Psoas muscle (tissue), 8 donors: ENCODE results near the gene NTRK3. TPM values are rescaled to one million over a fixed set of nuclear protein-coding genes. Genes with fewer than 3 reads are reported as not detected.

Source experiments
- ATAC-seq, 4 donors: fragments of 200-7000 bp; cut with Tn5 transposase; one replicate each; pipeline ENCODE4 v1.9.1; 2020; ENCODE audit warnings: moderate library complexity in 3 of 4, mild to moderate bottlenecking in 2 of 4
- DNase-seq, 2 donors: peaks; one replicate each; pipeline ENCODE4 v3.0.0-alpha.2; 2020
- H3K27ac ChIP-seq: fragments of 200-600 bp; one replicate; pipeline ENCODE4 v1.8.0; 2022
- H3K27me3 ChIP-seq, 3 donors: fragments of 200-600 bp in 1 of 3; one replicate each; pipeline versions ENCODE4 v1.6.1 to v1.8.0; 2013 to 2022; ENCODE audit warnings: low read length in 2 of 3, mild to moderate bottlenecking in 2 of 3, moderate library complexity in 1 of 3; ENCODE audit not compliant: insufficient read depth in 3 of 3
- H3K36me3 ChIP-seq, 2 donors: fragments of 200-600 bp in 1 of 2; one replicate each; pipeline versions ENCODE4 v1.6.1 to v1.8.0; 2013 to 2022; ENCODE audit warnings: low read depth in 1 of 2, mild to moderate bottlenecking in 1 of 2, moderate library complexity in 1 of 2; ENCODE audit not compliant: insufficient read depth in 1 of 2
- H3K4me1 ChIP-seq: fragments of 200-600 bp; one replicate; pipeline ENCODE4 v1.8.0; 2022
- H3K4me3 ChIP-seq: fragments of 200-600 bp; one replicate; pipeline ENCODE4 v1.8.0; 2022; ENCODE audit warnings: mild to moderate bottlenecking
- H3K9me3 ChIP-seq: fragments of 200-600 bp; one replicate; pipeline ENCODE4 v1.8.0; 2022
- WGBS, 3 donors: extraction: QIAGEN DNeasy Blood & Tissue Kit; methylation state at CpG; one replicate each; pipeline versions ENCODE4 v1.1.6 to v1.1.7; 2013; 5-methylcytosine and 5-hydroxymethylcytosine counted together
- intact Hi-C, 2 donors: fragments of 100-400 bp; cut with DNase I; formaldehyde crosslinking; loops; one replicate each; pipeline versions ENCODE4 v1.11.0 to v1.14.2; 2022
- polyA plus RNA-seq, 3 donors: library from polyadenylated mRNA; stranded (reverse); fragments of 200-250 nt; gene quantifications; one replicate each; pipeline ENCODE4 v1.2.3, GENCODE V29; 2013
- total RNA-seq, 4 donors: library from RNA; stranded (reverse); fragmentation: NEBNext Ultra II Directional in 2 of 4; extraction: Animal tissue kit (Norgen Biotek cat#: 25700) in 2 of 4; gene quantifications; one replicate each; pipeline versions ENCODE4 v1.2.1 to v1.2.4, GENCODE V29; 2021 to 2023
- TF ChIP-seq, protein P1 (sequence below): fragments of 200-600 bp; IDR thresholded peaks from one replicate; pipeline ENCODE4 v1.8.0; 2022; ENCODE audit warnings: antibody characterized with exemption
- donor health status: healthy with polysubstance abuse.
- donor health status: DM: no; HTN: no; CAD: no; lungs with moderate emphysema.
- donor health status: Bipolar disorder and iron deficiency.
- donor health status: healthy.
- donor health status: DM: yes; HTN: yes; CAD: no.
- donor health status: DM: no; HTN: no; CAD: no.
- donor health status: DM: no; HTN: no; CAD: no.
- donor health status: DM: yes; HTN: yes; CAD: no.

NTRK3 gene
- total and polyA plus RNA-seq, 7 donors: 0.17 to 1.7 (median 0.57) TPM

DNA sequence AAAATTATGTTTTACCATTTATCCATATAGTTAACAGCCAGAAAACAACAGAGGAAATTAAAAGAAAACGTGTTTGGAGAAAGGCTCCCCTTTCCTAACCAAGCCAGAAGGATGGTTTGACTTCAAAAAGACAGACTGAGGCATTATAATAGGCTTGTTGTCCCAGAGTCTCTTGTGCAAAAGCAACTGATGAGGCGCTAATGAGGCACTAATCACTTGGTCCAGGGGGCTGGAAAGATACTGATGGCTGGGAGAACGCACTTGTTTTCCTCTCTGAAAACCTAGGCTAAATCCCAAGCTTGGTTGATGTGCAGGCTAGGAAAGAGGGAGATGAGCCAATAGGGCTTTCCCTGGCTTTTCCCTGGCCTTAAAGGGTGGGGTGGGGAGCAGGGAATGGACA is 389.6 kb downstream of the NTRK3 start:
- DNase-seq (no peak), ATAC-seq (no peak)
- 19 to 39% (median 26%) methylated on average over 3 of the region's 3 CpGs for WGBS, 3 donors
- TF ChIP-seq, protein P1, sequence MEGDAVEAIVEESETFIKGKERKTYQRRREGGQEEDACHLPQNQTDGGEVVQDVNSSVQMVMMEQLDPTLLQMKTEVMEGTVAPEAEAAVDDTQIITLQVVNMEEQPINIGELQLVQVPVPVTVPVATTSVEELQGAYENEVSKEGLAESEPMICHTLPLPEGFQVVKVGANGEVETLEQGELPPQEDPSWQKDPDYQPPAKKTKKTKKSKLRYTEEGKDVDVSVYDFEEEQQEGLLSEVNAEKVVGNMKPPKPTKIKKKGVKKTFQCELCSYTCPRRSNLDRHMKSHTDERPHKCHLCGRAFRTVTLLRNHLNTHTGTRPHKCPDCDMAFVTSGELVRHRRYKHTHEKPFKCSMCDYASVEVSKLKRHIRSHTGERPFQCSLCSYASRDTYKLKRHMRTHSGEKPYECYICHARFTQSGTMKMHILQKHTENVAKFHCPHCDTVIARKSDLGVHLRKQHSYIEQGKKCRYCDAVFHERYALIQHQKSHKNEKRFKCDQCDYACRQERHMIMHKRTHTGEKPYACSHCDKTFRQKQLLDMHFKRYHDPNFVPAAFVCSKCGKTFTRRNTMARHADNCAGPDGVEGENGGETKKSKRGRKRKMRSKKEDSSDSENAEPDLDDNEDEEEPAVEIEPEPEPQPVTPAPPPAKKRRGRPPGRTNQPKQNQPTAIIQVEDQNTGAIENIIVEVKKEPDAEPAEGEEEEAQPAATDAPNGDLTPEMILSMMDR: no peak
- intact Hi-C loops: no loop called here
- H3K4me3 ChIP-seq: no peak overlapping the region
- no peaks in the 10 kb centered on the region for H3K36me3 ChIP-seq
- no peaks in the 10 kb centered on the region for H3K27me3 ChIP-seq
- no peaks in the 10 kb centered on the region for H3K4me1 ChIP-seq
- no peaks in the 10 kb centered on the region for H3K9me3 ChIP-seq
- no peak overlapping the region for H3K27ac ChIP-seq

DNA sequence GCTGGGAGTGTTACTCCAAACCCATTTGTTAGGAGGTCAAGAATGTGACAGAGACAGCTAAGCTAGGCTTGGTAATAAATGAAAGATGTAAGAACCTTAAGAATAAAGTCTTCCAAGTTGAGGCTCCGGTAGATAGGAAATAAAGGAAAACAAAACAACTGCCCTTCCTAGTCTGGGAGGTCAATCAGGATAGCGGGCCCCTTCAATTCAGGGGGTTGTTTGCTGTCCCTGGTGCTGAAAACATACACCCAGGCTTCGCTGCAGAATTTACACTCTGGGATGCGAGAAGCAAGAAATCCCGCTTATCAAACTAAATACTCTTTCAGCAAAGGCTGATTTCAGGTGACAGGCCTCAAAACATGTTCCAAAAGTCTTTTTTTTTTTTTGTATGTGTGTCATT is 393.4 kb downstream of the NTRK3 start:
- peaks cover 0 to 2% (median 0%) of the 10 kb centered on the region in 3 donors for H3K27me3 ChIP-seq
- H3K4me3 ChIP-seq: no peak overlapping the region
- no peak for ATAC-seq
- no peaks in the 10 kb centered on the region for H3K9me3 ChIP-seq
- no peaks in the 10 kb centered on the region for H3K36me3 ChIP-seq
- no peak for DNase-seq
- TF ChIP-seq, protein P1: no peak
- no peak overlapping the region for H3K27ac ChIP-seq
- WGBS, 3 donors: 34 to 36% (median 35%) methylated on average over 5 of the region's 5 CpGs
- intact Hi-C loops: no loop called here
- H3K4me1 ChIP-seq: no peaks in the 10 kb centered on the region

DNA sequence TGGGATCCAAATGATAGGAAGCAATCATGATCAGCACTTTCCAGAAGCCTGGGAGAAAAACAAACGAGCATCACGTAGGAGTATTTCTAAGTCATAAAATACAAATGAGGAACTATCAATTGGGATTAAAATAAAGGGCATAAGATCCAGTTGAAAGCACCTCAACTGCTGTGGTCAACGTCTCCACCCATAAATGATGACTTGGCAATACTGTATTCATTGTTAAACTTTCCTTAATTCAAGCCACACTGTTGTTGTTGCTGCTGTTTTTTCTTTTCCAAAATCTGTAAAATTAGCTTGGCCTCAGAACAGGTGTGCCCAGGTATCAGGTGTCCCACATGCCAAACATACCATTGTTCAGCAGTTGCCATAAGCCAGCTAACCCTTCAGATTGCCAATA is 395.8 kb downstream of the NTRK3 start:
- intact Hi-C loops: no loop called here
- ATAC-seq: no peak

DNA sequence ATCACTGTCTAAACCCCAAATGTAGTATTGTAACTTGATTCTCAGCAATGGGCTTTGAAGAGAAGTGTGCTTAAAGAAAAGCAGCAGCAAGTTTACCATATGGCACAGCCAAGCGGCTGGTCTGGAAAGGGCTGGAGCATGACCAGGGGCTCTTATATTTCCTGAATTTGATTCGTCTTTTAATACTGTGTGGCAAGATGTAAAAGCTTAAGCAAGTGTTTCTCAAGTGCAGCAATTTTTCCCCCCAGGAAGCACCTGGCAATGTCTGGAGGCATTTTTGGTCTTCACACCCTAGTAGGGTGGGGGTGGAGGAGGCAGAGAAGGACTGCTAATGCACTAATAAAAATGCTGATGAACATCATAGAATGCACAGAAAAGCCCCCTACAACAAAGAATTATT is 397.9 kb downstream of the NTRK3 start:
- Histone ChIP-seq H3K9me3 (no peaks in the 10 kb centered on the region), H3K27me3 (peaks cover 0 to 2% (median 0%) of the 10 kb centered on the region in 3 donors), H3K27ac (no peak overlapping the region), H3K4me1 (no peaks in the 10 kb centered on the region), H3K4me3 (no peak overlapping the region), H3K36me3 (no peaks in the 10 kb centered on the region)
- DNase-seq: no peak
- intact Hi-C loops: no loop called here
- WGBS, 3 donors: 27 to 36% (median 29%) methylated on average over 2 of the region's 2 CpGs
- ATAC-seq: no peak
- TF ChIP-seq, protein P1: no peak

More for the DNA sequence above, 395.8 kb downstream of the NTRK3 start:
- no peak overlapping the region for H3K27ac ChIP-seq
- H3K4me3 ChIP-seq: no peak overlapping the region
- TF ChIP-seq, protein P1: no peak
- peaks cover 0 to 2% (median 0%) of the 10 kb centered on the region in 3 donors for H3K27me3 ChIP-seq
- H3K9me3 ChIP-seq: no peaks in the 10 kb centered on the region
- 65 to 74% (median 66%) methylated on average over 3 of the region's 3 CpGs for WGBS, 3 donors
- H3K4me1 ChIP-seq: no peaks in the 10 kb centered on the region
- no peaks in the 10 kb centered on the region for H3K36me3 ChIP-seq
- DNase-seq: no peak

DNA sequence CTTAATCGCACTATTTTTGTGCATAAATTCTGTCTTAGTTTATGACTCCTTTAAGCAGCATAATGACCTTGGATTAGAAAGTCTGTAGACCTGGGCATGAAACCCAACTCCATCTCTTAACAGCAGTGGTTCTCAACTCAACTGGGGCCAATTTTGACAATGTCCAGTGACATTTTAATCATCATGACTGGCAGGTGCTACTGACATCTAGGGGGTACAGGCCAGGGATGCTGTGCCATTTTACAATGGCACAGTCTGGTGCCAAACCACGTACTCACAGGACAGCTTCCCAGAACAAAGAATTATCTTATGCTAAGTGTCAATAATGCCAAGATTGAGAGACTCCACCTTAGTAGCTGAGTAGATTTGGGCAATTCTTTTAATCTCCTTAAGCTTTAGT is 405.0 kb downstream of the NTRK3 start:
- no peaks in the 10 kb centered on the region for H3K27me3 ChIP-seq
- no peaks in the 10 kb centered on the region for H3K4me1 ChIP-seq
- H3K4me3 ChIP-seq: no peak overlapping the region
- TF ChIP-seq, protein P1: no peak
- intact Hi-C loops: no loop called here
- no peaks in the 10 kb centered on the region for H3K9me3 ChIP-seq
- WGBS, 3 donors: 51 to 61% (median 57%) methylated on average over 2 of the region's 2 CpGs
- H3K36me3 ChIP-seq: no peaks in the 10 kb centered on the region
- ATAC-seq (peak in 2 of 4 donors; percentile 55 to 59), DNase-seq (no peak)
- H3K27ac ChIP-seq: no peak overlapping the region
